Neutrophil (primary cell): Measurements from ENCODE around the gene GAS2L3.
"Not testable (repeated sequence)": the region's sequence is repeated elsewhere in the genome, so short reads cannot be mapped to it uniquely, and the experiment has no call there.

ENCODE experiments used
- H3K27ac ChIP-seq: fragments of 200-600 bp; sonication (generic); 2 replicates; pipeline ENCODE4 v1.5.1; 2016; ENCODE audit warnings: mild to moderate bottlenecking, moderate library complexity
- H3K27me3 ChIP-seq: fragments of 200-600 bp; sonication (generic); 2 replicates; pipeline ENCODE4 v1.6.0; 2016; ENCODE audit warnings: mild to moderate bottlenecking
- H3K36me3 ChIP-seq: fragments of 200-600 bp; sonication (generic); 2 replicates; pipeline ENCODE4 v1.5.1; 2017
- H3K4me1 ChIP-seq, 2 experiments: fragments of 200-600 bp in 1 of 2; sonication (generic) in 1 of 2; 1 replicate in 1 of 2; 2 replicates in 1 of 2; pipeline versions ENCODE4 v1.5.1 to v1.6.1; 2013 to 2016; ENCODE audit warnings: low read depth in 1 of 2, low read length in 1 of 2, mild to moderate bottlenecking in 1 of 2, moderate library complexity in 1 of 2; ENCODE audit not compliant: control insufficient read depth in 1 of 2, insufficient read depth in 1 of 2
- H3K4me3 ChIP-seq, 2 experiments: fragments of 200-600 bp in 1 of 2; sonication (generic) in 1 of 2; 1 replicate in 1 of 2; 2 replicates in 1 of 2; pipeline ENCODE4 v1.5.1; 2013 to 2016; ENCODE audit warnings: low read depth in 1 of 2, low read length in 1 of 2, mild to moderate bottlenecking in 1 of 2, moderate library complexity in 1 of 2
- H3K9me3 ChIP-seq: fragments of 200-600 bp; sonication (generic); 2 replicates; pipeline ENCODE4 v1.5.1; 2016
- TF ChIP-seq, protein P1 (sequence below): fragments of 200-600 bp; sonication (generic); IDR thresholded peaks from 2 replicates; pipeline ENCODE4 v1.5.1; 2016; ENCODE audit warnings: antibody characterized with exemption

The GAS2L3 gene

DNA sequence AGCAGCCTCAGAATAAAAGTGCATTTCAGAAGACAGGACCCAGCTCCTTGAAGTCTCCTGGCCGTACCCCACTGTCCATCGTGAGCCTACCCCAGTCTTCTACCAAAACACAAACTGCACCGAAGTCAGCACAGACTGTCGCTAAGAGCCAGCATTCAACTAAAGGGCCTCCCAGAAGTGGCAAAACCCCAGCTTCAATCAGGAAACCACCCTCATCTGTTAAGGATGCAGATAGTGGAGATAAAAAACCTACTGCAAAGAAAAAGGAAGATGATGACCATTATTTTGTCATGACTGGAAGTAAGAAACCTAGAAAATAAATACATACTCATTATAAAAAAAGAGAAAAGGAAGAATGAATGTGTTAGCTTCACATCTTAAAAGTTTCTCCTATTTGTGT lies 51.1 kb downstream of the GAS2L3 start:
- H3K4me1 ChIP-seq = no peaks in the 10 kb centered on the region
- H3K27ac ChIP-seq = no peak overlapping the region
- TF ChIP-seq, protein P1, sequence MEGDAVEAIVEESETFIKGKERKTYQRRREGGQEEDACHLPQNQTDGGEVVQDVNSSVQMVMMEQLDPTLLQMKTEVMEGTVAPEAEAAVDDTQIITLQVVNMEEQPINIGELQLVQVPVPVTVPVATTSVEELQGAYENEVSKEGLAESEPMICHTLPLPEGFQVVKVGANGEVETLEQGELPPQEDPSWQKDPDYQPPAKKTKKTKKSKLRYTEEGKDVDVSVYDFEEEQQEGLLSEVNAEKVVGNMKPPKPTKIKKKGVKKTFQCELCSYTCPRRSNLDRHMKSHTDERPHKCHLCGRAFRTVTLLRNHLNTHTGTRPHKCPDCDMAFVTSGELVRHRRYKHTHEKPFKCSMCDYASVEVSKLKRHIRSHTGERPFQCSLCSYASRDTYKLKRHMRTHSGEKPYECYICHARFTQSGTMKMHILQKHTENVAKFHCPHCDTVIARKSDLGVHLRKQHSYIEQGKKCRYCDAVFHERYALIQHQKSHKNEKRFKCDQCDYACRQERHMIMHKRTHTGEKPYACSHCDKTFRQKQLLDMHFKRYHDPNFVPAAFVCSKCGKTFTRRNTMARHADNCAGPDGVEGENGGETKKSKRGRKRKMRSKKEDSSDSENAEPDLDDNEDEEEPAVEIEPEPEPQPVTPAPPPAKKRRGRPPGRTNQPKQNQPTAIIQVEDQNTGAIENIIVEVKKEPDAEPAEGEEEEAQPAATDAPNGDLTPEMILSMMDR = no peak
- H3K27me3 ChIP-seq = no peaks in the 10 kb centered on the region
- H3K4me3 ChIP-seq = no peak overlapping the region
- H3K9me3 ChIP-seq = no peaks in the 10 kb centered on the region
- H3K36me3 ChIP-seq = peaks cover 5% of the 10 kb centered on the region

DNA sequence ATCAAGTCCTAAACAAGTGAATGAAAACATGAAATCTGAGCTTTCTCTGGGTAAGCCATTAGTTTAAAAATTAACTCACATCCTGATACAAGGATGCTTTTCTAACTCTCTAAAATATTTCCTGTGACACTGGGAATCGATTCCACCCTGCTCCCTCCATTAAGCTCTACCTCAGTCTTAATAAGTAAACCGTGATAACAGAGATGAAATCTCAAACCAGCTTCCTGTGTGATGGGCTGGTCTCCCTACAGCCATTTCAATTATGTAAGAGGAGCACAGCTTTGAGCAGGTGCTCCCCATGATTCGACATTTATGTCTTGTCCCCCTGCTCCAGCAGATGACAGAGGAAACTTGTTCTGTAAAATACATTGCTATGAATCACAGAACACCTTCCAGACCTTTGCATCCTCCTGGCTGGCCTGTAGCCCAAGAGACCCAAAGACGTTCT lies 59.0 kb downstream of the GAS2L3 start:
- TF ChIP-seq, protein P1 = no peak
- no peaks in the 10 kb centered on the region for H3K36me3 ChIP-seq
- H3K27me3 ChIP-seq = no peaks in the 10 kb centered on the region
- H3K4me3 ChIP-seq = no peak overlapping the region
- H3K9me3 ChIP-seq = no peaks in the 10 kb centered on the region
- H3K27ac ChIP-seq = no peak overlapping the region
- H3K4me1 ChIP-seq = no peaks in the 10 kb centered on the region

DNA sequence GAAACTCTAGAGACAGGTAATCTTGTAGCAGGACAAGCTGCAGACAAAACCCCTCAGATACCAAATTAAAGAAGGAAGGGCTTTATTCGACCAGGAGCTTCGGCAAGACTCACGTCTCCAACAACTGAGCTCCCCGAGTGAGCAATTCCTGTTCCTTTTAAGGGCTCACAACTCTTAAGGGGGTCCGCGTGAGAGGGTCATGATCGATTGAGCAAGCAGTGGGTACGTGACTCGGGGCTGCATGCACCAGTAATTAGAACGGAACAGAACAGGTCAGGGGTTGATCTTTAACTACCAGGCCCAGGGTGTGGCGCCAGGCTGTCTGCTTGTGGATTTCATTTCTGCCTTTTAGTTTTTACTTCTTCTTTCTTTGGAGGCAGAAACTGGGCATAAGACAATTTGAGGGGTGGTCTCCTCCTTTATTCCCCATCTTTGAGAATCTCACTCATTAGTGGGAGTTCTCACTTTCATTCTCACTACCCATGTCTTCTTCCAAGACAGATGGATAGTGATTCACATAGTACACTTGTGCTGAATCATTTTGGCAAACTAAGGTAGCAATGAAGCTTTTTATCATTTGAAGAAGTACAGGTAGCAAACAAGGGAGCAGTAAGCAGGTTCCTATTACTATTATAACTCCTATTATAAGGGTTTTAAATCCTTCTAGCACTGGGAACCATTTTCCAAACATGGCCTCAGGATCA lies 59.8 kb downstream of the GAS2L3 start:
- not testable (repeated sequence) for H3K27ac ChIP-seq, H3K4me1 ChIP-seq, H3K36me3 ChIP-seq, H3K27me3 ChIP-seq, H3K9me3 ChIP-seq, H3K4me3 ChIP-seq

DNA sequence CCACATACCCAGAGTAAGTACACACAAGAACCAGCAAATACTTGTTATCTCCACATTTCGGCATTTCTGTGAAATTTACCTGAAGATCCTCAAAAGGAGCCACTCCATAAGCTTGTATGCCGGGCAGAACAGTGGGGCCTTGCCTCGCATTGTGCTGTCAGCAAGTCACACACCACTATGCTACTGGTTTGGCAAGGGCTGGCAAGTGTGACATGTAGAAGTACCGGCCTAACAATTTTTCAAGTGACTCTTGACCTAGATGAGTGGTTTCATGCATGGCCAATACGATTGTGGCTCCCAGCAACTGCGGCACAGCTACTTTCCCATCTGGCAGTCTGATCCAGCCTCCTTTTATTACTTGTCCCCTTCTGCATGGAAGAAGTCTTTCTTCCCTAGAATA lies 69.8 kb downstream of the GAS2L3 start:
- no peak overlapping the region for H3K27ac ChIP-seq
- no peaks in the 10 kb centered on the region for H3K36me3 ChIP-seq
- no peak overlapping the region for H3K4me3 ChIP-seq
- no peaks in the 10 kb centered on the region for H3K9me3 ChIP-seq
- TF ChIP-seq, protein P1 = no peak
- no peaks in the 10 kb centered on the region for H3K4me1 ChIP-seq
- H3K27me3 ChIP-seq = no peaks in the 10 kb centered on the region

DNA sequence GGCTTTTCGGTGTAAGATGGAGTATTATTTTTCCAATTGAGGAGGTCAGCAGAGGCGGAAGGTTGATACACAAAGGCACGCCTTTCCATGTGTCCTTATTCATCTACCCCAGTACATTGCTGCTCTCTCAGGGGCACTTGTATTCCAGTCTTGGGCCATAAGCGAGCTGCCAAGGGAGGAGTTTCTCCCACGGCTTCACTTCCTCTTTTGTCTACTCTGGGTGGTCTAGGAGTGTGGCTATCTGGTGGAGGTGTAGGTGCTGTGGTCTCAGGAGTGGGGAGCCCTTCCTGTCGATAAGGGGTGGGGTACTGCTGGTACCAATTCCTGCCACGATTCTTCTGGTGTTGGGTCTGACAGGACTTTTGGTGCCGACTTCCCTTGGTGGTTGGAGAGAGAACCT lies 73.4 kb downstream of the GAS2L3 start:
- TF ChIP-seq, protein P1 = no peak
- no peak overlapping the region for H3K27ac ChIP-seq
- no peaks in the 10 kb centered on the region for H3K4me1 ChIP-seq
- H3K4me3 ChIP-seq = no peak overlapping the region
- H3K9me3 ChIP-seq = no peaks in the 10 kb centered on the region
- no peaks in the 10 kb centered on the region for H3K36me3 ChIP-seq
- no peaks in the 10 kb centered on the region for H3K27me3 ChIP-seq

DNA sequence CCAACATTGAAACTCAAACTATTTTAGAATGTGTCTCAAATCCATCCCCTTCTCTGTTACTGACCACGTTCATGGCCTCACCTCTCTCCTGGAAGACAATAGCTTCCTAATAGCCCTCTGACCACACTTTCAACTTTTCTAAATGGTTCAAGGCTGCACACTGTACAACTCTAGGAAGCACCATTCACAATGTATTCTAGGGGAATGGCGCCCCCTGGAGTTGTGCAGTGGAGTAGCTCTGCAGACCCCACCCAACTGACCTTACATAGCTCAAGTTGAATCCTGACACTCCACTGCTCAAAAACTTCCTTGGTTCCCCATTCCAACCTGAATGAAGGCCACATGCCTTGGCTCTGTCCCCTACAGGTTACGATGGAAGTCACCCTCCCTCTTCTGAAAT lies 77.6 kb downstream of the GAS2L3 start:
- Histone ChIP-seq H3K27ac (no peak overlapping the region), H3K4me3 (no peak overlapping the region), H3K4me1 (no peaks in the 10 kb centered on the region), H3K36me3 (no peaks in the 10 kb centered on the region), H3K9me3 (no peaks in the 10 kb centered on the region), H3K27me3 (no peaks in the 10 kb centered on the region)
- TF ChIP-seq, protein P1 = no peak
